Endothelial cell of hepatic sinusoid (primary cell): Measurements from ENCODE around the gene ABCC8.

Experiments
- in situ Hi-C: cut with HindIII; loops from 2 replicates; pipeline ENCODE4 v1.10.0; 2017; ENCODE audit warnings: low sequenced_read_pairs

The ABCC8 gene

GRCh38 chr11:17476317-17477083 is at the start of gene ABCC8:
Gene ABCC8 (minus strand): TSS chr11:17476845. CDS start chr11:17476776, 69 bp downstream.
- in situ Hi-C loops, result no loop called here

GRCh38 chr11:17526326-17526725 is 49.7 kb upstream of the ABCC8 start:
- in situ Hi-C loops, result no loop called here

GRCh38 chr11:17525570-17525969 is 48.9 kb upstream of the ABCC8 start:
- in situ Hi-C loops, result no loop called here

GRCh38 chr11:17524221-17524620 is 47.6 kb upstream of the ABCC8 start:
- in situ Hi-C loops, result no loop called here

GRCh38 chr11:17522655-17523054 is 46.0 kb upstream of the ABCC8 start:
- in situ Hi-C loops, result no loop called here

GRCh38 chr11:17521106-17521900 is 44.7 kb upstream of the ABCC8 start:
- in situ Hi-C loops, result no loop called here

GRCh38 chr11:17519061-17519885 is 42.6 kb upstream of the ABCC8 start:
- in situ Hi-C loops, result no loop called here

- in situ Hi-C loops, result no loop called here
Observed at GRCh38 chr11:17518366-17518765, 41.7 kb upstream of the ABCC8 start.

- in situ Hi-C loops, result no loop called here
Observed at GRCh38 chr11:17517186-17517585, 40.5 kb upstream of the ABCC8 start.

GRCh38 chr11:17516551-17517150 is 40.0 kb upstream of the ABCC8 start:
- in situ Hi-C loops, result no loop called here

- in situ Hi-C loops, result no loop called here
Observed at GRCh38 chr11:17515443-17516176, 39.0 kb upstream of the ABCC8 start.

GRCh38 chr11:17514476-17514875 is 37.8 kb upstream of the ABCC8 start:
- in situ Hi-C loops, result no loop called here

- in situ Hi-C loops, result no loop called here
Observed at GRCh38 chr11:17513853-17514252, 37.2 kb upstream of the ABCC8 start.

- in situ Hi-C loops, result no loop called here
Observed at GRCh38 chr11:17512101-17512500, 35.5 kb upstream of the ABCC8 start.

GRCh38 chr11:17511571-17511970 is 34.9 kb upstream of the ABCC8 start:
- in situ Hi-C loops, result no loop called here

- in situ Hi-C loops, result no loop called here
Observed at GRCh38 chr11:17510507-17511206, 34.0 kb upstream of the ABCC8 start.

- in situ Hi-C loops, result no loop called here
Observed at GRCh38 chr11:17508791-17509190, 32.1 kb upstream of the ABCC8 start.

GRCh38 chr11:17508306-17508705 is 31.7 kb upstream of the ABCC8 start:
- in situ Hi-C loops, result no loop called here

GRCh38 chr11:17507773-17508172 is 31.1 kb upstream of the ABCC8 start:
- in situ Hi-C loops, result no loop called here

- in situ Hi-C loops, result no loop called here
Observed at GRCh38 chr11:17506942-17507341, 30.3 kb upstream of the ABCC8 start.
